Adrenal gland (tissue), 12 donors: ENCODE data around the gene MMS22L. TPM values are rescaled to one million over a fixed set of nuclear protein-coding genes. Genes with fewer than 3 reads are reported as not detected.

Experiments used
- DNase-seq, 7 donors: peaks; one replicate each; pipeline ENCODE4 v3.0.0-alpha.2; 2019 to 2020
- H3K27ac ChIP-seq, 5 donors: fragments of 200-600 bp; sonication (generic) in 4 of 5; 1 replicate in 3 of 5; 2 replicates in 2 of 5; pipeline versions ENCODE4 v1.5.1 to v1.8.0; 2016 to 2020; ENCODE audit warnings: mild to moderate bottlenecking in 1 of 5
- H3K27me3 ChIP-seq: fragments of 200-600 bp; 2 replicates; pipeline ENCODE4 v1.8.0; 2021
- H3K36me3 ChIP-seq, 2 donors: fragments of 200-600 bp; replicated peaks in 1 of 2; 1 replicate in 1 of 2; 2 replicates in 1 of 2; pipeline versions ENCODE4 v1.5.1 to v1.8.0; 2018 to 2022
- H3K4me1 ChIP-seq, 2 donors: fragments of 200-600 bp; replicated peaks in 1 of 2; 1 replicate in 1 of 2; 2 replicates in 1 of 2; pipeline versions ENCODE4 v1.5.1 to v1.8.0; 2018 to 2021
- H3K4me3 ChIP-seq, 4 donors: fragments of 200-600 bp; sonication (generic) in 3 of 4; one replicate each; pipeline ENCODE4 v1.5.1; 2016 to 2018
- H3K9me3 ChIP-seq, 3 donors: fragments of 200-600 bp; sonication (generic) in 1 of 3; replicated peaks in 1 of 3; 1 replicate in 2 of 3; 2 replicates in 1 of 3; pipeline versions ENCODE4 v1.5.1 to v1.8.0; 2016 to 2021
- POLR2A ChIP-seq, 2 donors: fragments of 450-650 bp; IDR thresholded peaks; one replicate each; pipeline ENCODE4 v1.6.1; 2017; ENCODE audit warnings: antibody characterized with exemption in 2 of 2, mild to moderate bottlenecking in 2 of 2, moderate library complexity in 1 of 2
- WGBS, 4 donors: extraction: QIAGEN DNeasy Blood & Tissue Kit in 2 of 4; methylation state at CpG; one replicate each; pipeline versions ENCODE4 v1.1.5 to v1.1.7; 2013 to 2017; 5-methylcytosine and 5-hydroxymethylcytosine counted together
- intact Hi-C, 2 donors: fragments of 100-400 bp; cut with DNase I; formaldehyde crosslinking; loops; one replicate each; pipeline versions ENCODE4 v1.14.1 to v1.15.0; 2022 to 2023
- polyA plus RNA-seq, 3 donors: library from polyadenylated mRNA; stranded (reverse); fragments of 200-250 nt in 2 of 3; fragments of 350-450 nt in 1 of 3; fragmentation: Illumina TruSeq in 1 of 3; extraction: RNeasy Lipid Tissue Mini Kit (QIAGEN cat#74804) in 1 of 3; gene quantifications; one replicate each; pipeline ENCODE4 v1.2.3, GENCODE V29; 2013 to 2014
- total RNA-seq, 9 donors: library from RNA; depleted of rRNA in 4 of 9; stranded (reverse); fragments of >200 nt in 4 of 9; fragments of 120-200 nt in 1 of 9; fragmentation: NEBNext Ultra II Directional in 1 of 9; extraction: Animal tissue kit (Norgen Biotek cat#: 25700) in 1 of 9; gene quantifications; one replicate each; pipeline versions ENCODE4 v1.1.0 to v1.2.4, GENCODE V29; 2013 to 2023
- TF ChIP-seq, protein P1 (sequence below), 6 experiments: fragments of 450-650 bp in 4 of 6; fragments of 200-600 bp in 2 of 6; sonication (generic) in 1 of 6; IDR thresholded peaks; 1 replicate in 5 of 6; 2 replicates in 1 of 6; pipeline versions ENCODE4 v1.5.1 to v1.8.0; 2016 to 2021; ENCODE audit warnings: antibody characterized with exemption in 6 of 6, mild to moderate bottlenecking in 2 of 6, moderate library complexity in 1 of 6
- donor health status: healthy with polysubstance abuse.
- donor health status: Bipolar disorder and iron deficiency.
- donor health status: DM: yes; HTN: yes; CAD: no.
- donor health status: DM: no; HTN: no; CAD: no.
- donor health status: DM: no; HTN: no; CAD: no.
- donor health status: DM: yes; HTN: yes; CAD: no.

The MMS22L gene
- total and polyA plus RNA-seq, 12 donors = 0.97 to 12.7 (median 5.9) TPM

DNA sequence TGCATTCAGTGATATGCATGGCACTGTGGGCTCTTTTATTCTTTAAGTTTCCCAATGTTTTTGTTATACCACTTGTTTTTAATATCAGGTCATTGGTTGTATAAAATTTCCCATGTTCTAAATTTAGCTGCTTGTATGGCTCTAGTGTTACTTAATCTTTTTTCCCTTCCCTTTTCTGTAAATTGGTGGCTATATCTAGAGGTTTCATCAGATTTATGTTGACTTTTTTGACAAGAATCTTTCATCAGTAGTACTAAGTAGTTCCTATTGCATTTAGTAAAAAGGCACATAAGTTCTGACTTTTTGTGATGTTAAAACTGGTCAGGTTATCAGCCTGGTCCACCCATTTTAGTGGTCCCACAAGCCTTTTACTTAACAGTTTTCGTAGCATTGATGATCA is 51.1 kb downstream of the MMS22L start:
- Histone ChIP-seq H3K27me3 (no peaks in the 10 kb centered on the region), H3K36me3 (no peaks in the 10 kb centered on the region), H3K9me3 (no peaks in the 10 kb centered on the region), H3K4me3 (no peak overlapping the region), H3K27ac (no peak overlapping the region), H3K4me1 (no peaks in the 10 kb centered on the region)
- intact Hi-C loops = no loop called here
- DNase-seq = no peak
- TF ChIP-seq POLR2A (IDR thresholded peaks at IDR 0.05) = no peak
- 97 to 99% (median 97%) methylated on average over 1 of the region's 1 CpG for WGBS, 4 donors

DNA sequence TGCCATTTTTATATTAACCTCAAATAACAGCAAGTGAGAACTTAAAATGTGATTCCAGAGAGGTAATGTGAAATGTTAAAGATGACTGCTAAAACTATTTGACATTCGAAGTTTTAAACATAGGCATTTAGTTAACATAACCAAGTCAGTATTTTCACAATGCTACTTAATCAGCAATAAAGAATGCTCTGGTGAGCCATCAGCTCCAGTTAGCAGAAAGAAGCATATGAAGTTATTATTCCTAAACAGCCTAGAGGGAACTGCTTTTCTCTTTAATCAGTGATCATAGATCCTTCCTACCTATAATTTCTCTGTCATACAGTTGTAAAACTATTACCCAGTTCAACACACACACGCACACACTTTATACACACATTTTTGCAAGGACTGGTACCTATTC is 60.1 kb downstream of the MMS22L start:
- no peaks in the 10 kb centered on the region for H3K4me1 ChIP-seq
- no peak for DNase-seq
- H3K27me3 ChIP-seq = no peaks in the 10 kb centered on the region
- TF ChIP-seq, protein P1, sequence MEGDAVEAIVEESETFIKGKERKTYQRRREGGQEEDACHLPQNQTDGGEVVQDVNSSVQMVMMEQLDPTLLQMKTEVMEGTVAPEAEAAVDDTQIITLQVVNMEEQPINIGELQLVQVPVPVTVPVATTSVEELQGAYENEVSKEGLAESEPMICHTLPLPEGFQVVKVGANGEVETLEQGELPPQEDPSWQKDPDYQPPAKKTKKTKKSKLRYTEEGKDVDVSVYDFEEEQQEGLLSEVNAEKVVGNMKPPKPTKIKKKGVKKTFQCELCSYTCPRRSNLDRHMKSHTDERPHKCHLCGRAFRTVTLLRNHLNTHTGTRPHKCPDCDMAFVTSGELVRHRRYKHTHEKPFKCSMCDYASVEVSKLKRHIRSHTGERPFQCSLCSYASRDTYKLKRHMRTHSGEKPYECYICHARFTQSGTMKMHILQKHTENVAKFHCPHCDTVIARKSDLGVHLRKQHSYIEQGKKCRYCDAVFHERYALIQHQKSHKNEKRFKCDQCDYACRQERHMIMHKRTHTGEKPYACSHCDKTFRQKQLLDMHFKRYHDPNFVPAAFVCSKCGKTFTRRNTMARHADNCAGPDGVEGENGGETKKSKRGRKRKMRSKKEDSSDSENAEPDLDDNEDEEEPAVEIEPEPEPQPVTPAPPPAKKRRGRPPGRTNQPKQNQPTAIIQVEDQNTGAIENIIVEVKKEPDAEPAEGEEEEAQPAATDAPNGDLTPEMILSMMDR (IDR thresholded peaks at IDR 0.05) = no peak
- no peak for TF ChIP-seq POLR2A (IDR thresholded peaks at IDR 0.05)
- no peaks in the 10 kb centered on the region for H3K36me3 ChIP-seq
- WGBS, 4 donors = 94 to 100% (median 96%) methylated on average over 2 of the region's 2 CpGs
- no peaks in the 10 kb centered on the region for H3K9me3 ChIP-seq
- H3K4me3 ChIP-seq = no peak overlapping the region
- intact Hi-C loops = no loop called here
- H3K27ac ChIP-seq = no peak overlapping the region

DNA sequence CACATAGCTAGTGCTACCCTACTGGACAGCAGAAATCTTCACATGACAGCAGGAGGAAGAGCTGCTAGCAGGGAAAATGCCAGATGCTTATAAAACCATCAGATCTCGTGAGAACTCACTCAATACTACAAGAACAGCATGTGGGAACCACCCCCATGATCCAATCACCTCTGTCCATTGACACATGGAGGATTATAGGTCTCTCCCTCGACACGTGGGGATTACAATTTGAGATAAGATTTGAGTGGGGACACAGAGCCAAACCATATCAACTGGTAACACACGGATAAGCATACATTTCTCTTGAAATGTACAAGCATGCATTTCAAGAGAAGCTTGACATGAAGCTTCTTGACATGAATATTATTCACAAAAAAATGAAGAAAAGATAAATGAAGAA is 64.1 kb downstream of the MMS22L start:
- DNase-seq = no peak
- intact Hi-C loops = no loop called here
- WGBS, 4 donors = 89 to 94% (median 91%) methylated on average over 4 of the region's 4 CpGs
- TF ChIP-seq, protein P1 (IDR thresholded peaks at IDR 0.05) = no peak
- no peak for TF ChIP-seq POLR2A (IDR thresholded peaks at IDR 0.05)
- H3K27me3 ChIP-seq = no peaks in the 10 kb centered on the region
- H3K36me3 ChIP-seq = no peaks in the 10 kb centered on the region
- H3K9me3 ChIP-seq = no peaks in the 10 kb centered on the region
- no peak overlapping the region for H3K27ac ChIP-seq
- no peak overlapping the region for H3K4me3 ChIP-seq
- H3K4me1 ChIP-seq = no peaks in the 10 kb centered on the region

DNA sequence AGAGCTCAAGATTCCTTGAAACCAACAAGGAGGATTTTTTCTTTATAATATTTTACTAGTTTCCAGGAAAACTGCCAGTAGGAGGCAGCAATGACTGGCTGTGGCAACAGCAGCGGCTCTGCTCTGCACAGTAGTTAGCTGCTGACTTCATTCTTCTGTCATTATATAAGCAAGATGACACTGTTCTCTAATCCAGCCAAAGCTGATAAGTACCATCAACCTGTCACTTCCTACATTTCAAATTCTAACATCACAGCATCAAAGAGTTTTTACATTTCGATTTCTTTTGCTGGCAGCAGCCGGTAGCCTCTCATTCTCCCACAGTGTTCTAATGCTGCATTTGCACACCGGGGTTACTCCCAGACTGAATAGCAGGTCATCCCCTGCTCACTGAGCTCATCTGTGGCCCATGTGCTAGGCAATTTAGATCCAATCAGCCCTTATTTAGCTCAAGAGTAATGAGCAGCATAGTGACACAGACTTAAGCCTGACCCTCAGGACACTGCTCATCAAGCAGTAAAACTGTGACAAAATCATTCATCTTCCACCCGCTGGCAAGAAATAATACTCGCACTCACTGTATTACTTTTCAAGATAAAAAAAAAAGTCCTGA is 67.8 kb downstream of the MMS22L start:
- WGBS, 4 donors = 61 to 74% (median 67%) methylated on average over 6 of the region's 6 CpGs
- Histone ChIP-seq H3K27me3 (no peaks in the 10 kb centered on the region), H3K4me3 (no peak overlapping the region), H3K4me1 (no peaks in the 10 kb centered on the region), H3K9me3 (no peaks in the 10 kb centered on the region), H3K36me3 (no peaks in the 10 kb centered on the region), H3K27ac (no peak overlapping the region)
- peak; percentile 30 to 79 (median 56) for DNase-seq
- intact Hi-C loops = no loop called here
- TF ChIP-seq, protein P1 (IDR thresholded peaks at IDR 0.05) = peak; percentile 24 to 54 (median 36)
- TF ChIP-seq POLR2A (IDR thresholded peaks at IDR 0.05) = no peak

DNA sequence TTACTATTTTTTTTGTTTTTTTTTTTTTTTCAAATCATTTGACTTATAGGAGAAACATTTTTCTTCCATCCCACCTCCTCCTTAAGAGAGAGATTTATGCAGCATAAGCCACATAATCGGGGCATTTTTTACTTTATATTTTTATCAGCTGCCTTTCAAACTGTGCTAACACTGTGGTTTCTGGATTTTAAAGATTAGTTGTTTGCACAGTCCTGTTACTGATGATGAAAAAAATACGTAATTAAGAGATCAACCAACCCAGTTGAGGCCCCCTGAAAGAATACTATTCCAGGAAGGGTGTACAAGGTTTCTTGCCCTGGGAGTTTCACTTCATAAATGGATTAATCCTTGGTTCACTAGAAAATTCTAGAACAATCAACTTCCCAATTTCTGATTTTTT is 68.3 kb downstream of the MMS22L start:
- Histone ChIP-seq H3K4me1 (no peaks in the 10 kb centered on the region), H3K9me3 (no peaks in the 10 kb centered on the region), H3K4me3 (no peak overlapping the region), H3K27me3 (no peaks in the 10 kb centered on the region), H3K27ac (no peak overlapping the region), H3K36me3 (no peaks in the 10 kb centered on the region)
- intact Hi-C loops = no loop called here
- 27 to 61% (median 60%) methylated on average over 2 of the region's 2 CpGs for WGBS, 4 donors
- no peak for DNase-seq
- no peak for TF ChIP-seq POLR2A (IDR thresholded peaks at IDR 0.05)
- TF ChIP-seq, protein P1 (IDR thresholded peaks at IDR 0.05) = no peak
